Measurements from ENCODE around the gene TXNRD1.
A peak's percentile ranks its signal among the peaks of the same experiment; 100 is the strongest.
"Not testable (repeated sequence)": the region's sequence is repeated elsewhere in the genome, so short reads cannot be mapped to it uniquely, and the experiment has no call there.

The TXNRD1 gene

DNA sequence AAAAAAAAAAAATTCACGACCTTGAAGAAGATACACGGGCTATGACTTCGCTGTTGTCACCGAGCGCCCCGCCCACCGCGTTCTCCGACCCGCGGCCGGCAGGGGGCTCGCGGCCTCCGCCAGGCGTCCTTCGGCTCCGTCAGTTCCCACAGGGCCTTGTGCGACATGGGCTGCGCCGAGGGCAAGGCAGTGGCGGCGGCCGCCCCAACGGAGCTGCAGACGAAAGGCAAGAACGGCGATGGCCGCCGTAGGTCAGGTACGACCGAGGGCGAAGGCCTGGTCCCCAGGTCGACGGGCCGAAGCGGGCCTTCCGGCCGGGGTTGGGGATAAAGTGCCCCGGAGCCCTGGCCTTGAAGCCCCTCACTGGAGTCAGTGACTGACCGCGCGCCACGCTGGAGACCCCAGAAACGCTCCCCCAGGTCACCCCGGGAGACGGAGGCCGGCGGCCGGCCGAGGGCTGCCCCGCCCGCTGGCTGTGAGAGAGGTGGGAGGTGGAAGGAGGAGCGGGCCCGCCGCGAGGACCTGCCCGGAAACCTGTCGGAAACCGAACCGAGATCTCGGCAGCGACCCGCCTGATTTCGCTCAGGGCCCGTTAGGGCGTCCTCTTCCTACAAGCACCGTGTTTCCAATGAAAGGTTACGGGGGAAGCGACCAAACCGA, at the start of gene TXNRD1:
TXNRD1 (plus strand) TSS at position 142 of the 660 bp plus-strand sequence; CDS start at position 166, 24 bp downstream.
- DNase-seq (ENCODE audit: low spot score): no peak

GRCh38 chr12:104165801-104166200, 49.8 kb upstream of the TXNRD1 start:
- no peak for DNase-seq (ENCODE audit: low spot score)

DNA sequence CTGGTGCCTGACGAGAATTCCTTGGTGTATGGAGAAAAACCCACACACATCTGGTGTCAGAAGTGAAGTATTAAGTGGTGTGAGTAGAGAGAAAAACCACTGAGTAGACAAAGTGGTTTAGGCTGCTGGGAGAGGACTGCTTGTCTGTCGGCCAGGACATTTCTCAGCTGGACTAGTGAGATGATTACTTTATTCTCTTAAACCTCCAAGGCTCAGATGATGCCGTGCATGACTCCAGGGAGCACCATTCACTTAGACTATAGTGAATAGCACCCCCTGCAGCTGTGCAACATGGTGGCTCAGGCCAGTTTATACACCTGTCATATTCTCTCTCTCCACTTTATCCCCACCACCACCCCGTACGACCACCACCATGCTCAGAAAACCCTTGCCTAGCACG, 49.1 kb upstream of the TXNRD1 start:
- no peak for DNase-seq (ENCODE audit: low spot score)

GRCh38 chr12:104167519-104168458, 47.8 kb upstream of the TXNRD1 start:
- DNase-seq (ENCODE audit: low spot score): no peak

DNA sequence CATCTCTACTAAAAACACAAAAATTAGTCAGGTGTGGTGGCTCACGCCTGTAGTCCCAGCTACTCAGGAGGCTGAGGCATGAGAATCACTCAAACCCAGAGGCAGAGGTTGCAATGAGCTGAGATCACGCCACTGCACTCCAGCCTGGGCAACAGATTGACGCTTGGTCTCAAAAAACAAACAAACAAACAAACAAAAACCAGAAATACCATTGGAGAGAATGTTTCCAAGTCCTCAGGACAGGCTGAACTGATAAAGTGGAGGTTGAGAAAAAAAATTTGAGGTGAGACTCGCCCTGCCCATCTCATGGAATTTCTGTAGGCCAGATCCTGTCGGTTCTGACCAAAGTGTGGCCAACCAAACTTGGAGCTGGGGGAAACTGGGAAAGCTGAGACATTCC, 47.0 kb upstream of the TXNRD1 start:
- no peak for DNase-seq (ENCODE audit: low spot score)

GRCh38 chr12:104171785-104172569, 43.6 kb upstream of the TXNRD1 start:
- DNase-seq (ENCODE audit: low spot score): no peak

DNA sequence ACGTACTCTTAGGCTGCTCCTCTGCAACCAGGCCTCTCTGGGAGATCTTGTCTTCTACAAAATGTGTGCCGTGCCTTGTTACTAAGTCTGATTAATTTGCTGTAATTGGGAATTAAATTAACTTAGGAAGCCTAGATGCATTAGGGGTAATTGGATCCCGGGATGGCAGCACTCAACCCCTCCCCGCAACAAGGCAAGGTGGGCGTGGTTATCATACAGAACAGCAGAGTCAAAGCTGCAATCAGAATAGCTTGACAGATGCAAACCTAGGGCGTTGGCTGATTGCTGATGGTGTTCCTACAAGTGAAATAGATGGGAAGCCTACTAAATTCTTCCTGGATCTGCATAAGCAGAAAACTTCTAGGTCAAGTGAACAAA, 43.0 kb upstream of the TXNRD1 start:
- no peak for DNase-seq (ENCODE audit: low spot score)

DNA sequence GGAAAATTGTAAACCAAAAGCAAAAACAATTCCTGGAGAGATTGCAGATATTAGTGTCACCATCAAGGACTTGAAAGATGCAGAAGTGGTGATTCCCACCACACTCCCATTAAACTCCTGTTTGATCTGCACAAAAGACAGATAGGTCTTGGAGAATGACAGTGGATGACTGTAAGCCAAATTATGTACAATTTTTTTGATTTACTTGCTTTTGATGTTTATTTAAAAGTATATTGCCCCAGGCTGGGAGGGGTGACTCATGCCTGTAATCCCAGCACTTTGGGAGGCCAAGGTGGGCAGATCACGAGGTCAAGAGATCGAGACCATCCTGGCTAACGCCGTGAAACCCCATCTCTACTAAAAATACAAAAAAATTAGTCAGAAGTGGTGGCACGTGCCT, 41.8 kb upstream of the TXNRD1 start:
- not testable (repeated sequence) for DNase-seq (ENCODE audit: low spot score)

GRCh38 chr12:104175726-104176247, 39.8 kb upstream of the TXNRD1 start:
- no peak for DNase-seq (ENCODE audit: low spot score)

- no peak for DNase-seq (ENCODE audit: low spot score)
Observed at GRCh38 chr12:104177336-104177662, 38.3 kb upstream of the TXNRD1 start.

GRCh38 chr12:104177663-104178501, 37.7 kb upstream of the TXNRD1 start:
- peak; percentile 94 for DNase-seq (ENCODE audit: low spot score)

DNA sequence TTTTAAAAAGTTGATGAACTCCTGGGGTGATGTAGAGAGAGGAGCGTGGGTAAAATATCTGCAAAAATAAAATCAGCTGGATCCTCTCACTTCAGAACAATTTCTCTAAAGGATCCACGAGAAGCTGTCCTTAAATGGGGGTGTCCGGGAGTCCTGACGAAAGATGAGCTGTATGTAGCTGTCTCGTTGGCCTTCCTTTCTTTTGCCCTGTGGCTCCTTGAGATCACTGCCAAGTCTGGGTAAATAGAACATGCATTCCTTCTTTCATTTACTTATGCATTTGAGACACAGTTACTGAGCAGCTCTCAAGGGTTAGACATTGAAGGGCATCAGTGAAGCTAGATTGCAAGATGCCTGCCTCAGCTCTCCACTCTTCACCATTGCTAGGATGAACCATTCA, 35.2 kb upstream of the TXNRD1 start:
- DNase-seq (ENCODE audit: low spot score): no peak

GRCh38 chr12:104181313-104181712, 34.3 kb upstream of the TXNRD1 start:
- DNase-seq (ENCODE audit: low spot score): no peak

- peak; percentile 73 for DNase-seq (ENCODE audit: low spot score)
Observed at GRCh38 chr12:104182144-104182543, 33.4 kb upstream of the TXNRD1 start.

DNA sequence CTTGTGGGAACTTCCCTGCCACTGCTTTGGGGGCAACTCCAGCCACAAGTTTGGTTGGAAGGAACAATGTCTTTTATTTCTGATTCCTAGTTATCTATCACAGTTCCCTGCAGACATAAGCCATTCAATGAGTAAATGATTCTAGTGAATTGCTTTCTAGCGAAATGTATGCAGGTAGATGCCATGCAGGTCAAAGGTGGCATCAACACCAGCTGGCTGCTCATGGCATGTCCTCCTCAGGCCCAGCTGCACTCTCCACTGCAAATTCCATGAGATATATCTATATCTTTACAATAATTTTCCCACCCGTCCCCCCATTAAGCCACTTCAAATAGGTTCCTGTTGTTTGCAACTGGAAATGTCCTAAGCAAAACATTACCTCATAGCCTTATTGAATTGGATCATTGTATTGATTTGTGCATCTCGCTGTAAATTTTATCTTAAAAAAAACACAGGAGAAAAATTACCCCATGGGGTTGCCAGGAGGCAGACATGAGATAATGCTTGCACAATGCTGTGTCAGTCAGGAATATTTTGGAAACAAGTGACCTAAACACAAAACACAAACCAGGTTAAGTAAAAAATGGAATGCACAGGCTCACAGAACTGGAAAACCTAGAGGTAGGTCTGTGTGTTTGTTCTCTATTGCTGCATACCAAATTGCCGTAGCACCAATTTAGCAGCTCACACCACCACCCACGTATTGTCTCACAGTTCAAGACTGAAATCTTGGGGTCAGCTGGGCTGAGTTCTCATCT, 32.8 kb upstream of the TXNRD1 start:
- DNase-seq (ENCODE audit: low spot score): no peak

DNA sequence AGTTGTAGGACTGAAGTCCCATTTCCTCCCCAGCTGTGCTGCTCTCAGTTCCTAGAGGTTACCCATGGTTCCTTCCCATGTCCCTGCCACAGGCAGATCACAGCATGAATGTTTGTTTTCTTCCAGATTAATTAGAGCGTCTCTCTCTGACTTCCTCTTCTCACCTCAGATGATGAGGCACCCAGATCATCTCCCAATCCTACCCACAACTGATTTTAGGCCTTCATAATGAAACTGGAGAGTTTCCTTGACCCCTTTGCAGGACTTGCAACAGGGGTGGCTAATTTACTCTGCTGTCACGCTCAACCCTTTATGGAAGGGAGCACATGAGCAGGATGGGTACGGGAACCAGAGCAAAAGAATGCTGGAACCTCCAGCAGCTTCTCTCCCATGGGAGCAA, 32.1 kb upstream of the TXNRD1 start:
- no peak for DNase-seq (ENCODE audit: low spot score)

DNA sequence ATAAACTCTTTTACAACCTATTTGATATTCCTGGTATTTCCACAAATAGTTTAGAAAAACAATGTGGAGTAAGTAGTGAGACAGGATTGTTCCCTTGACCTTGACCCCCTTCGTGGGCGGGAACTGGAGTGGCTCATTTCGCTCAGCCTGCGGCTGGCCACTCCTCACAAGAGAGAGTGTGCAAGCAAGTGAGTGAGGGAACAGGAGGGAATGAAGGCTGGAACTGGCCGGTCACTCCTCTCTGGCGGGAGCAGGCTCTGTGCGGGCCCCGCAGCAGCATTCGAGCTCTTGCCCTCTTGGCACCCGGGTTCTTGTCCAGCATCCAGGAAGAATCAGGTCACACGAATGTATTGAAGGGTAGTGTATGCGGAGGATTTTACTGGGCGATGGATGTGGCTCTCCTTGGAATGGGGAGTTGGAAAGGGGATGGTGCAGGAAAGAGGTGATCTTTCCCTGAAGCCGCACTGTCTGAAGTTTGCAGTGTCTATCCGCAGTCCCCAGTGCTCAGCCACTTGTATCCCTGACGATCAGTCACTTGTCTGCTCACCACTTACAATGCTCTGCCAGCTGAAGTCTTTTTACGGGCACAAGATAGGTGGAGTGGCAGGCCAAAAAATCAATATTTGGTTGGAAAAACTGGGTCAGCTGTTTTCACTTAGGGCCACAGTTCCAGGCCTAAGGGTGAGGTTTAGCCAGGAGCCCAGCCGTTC, 28.0 kb upstream of the TXNRD1 start:
- no peak for DNase-seq (ENCODE audit: low spot score)

DNA sequence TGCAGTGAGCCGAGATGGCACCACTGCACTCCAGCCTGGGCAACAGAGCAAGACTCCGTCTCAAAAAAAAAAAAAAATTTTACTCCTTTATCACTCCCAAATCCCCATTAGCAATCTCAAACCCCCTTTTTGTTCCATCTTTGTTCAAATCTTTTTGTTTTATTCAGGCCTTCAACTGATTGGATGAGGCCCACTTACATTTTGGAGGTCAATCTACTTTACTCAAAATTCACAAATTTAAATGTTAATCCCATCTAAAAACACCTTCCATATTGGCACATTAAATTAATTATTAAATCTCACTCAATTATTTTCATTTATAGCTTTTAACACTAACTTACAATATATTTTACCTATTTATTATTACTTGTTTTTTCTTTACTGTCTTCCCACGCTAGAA, 27.0 kb upstream of the TXNRD1 start:
- no peak for DNase-seq (ENCODE audit: low spot score)

GRCh38 chr12:104189915-104190555, 25.5 kb upstream of the TXNRD1 start:
- DNase-seq (ENCODE audit: low spot score): peak; percentile 20

Measured in AG08395 (cell line).